ENCODE data around the gene NRAP.

The NRAP gene

DNA sequence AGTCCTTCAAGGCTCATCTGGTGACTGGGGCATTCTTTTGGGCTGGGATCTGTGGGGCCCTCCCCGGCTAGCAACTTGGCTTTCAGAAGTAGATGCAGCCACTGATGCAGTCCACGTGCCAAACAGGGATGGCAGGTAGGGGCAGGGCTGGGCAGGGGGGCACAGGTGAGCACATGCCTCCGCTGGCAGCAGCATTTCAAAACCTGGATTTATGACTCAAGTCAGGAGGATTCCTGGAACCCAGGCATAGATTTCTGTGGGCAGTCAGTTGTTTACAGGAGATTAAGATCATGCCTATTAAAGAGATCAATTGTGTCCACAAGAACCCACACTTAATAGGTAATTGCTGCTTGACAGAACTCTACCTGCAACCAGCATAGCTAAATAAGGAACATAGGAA lies 111.8 kb downstream of the NRAP start:
- H3K27ac ChIP-seq = peak overlapping the region; percentile 79
- TF ChIP-seq CTCF (conservative IDR thresholded peaks at IDR 0.05) = no peak

- H3K27ac ChIP-seq = peak overlapping the region; percentile 79
- TF ChIP-seq CTCF (conservative IDR thresholded peaks at IDR 0.05) = no peak
Measured at GRCh38 chr10:113550365-113550764, 113.5 kb downstream of the NRAP start.

DNA sequence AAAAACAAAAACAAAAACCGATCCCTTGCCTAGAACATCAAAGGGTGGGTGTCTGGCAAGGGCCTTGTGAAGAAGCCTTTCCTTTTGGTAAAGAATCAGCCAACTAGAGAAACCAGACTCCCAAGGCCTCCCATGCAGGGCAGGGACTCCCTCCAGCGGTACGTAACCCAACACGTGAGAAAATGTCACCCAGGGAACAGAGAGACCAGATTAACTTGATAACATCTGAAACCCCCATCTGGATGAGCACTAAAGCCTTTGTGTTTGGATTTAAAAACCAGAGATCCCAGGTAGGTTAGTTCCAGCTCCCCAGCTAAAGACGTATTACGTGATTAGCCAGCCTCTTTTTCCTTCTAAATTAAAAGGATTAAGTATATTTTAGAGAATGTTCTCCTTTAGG lies 114.0 kb downstream of the NRAP start:
- TF ChIP-seq CTCF (conservative IDR thresholded peaks at IDR 0.05) = no peak
- H3K27ac ChIP-seq = peak overlapping the region; percentile 79

DNA sequence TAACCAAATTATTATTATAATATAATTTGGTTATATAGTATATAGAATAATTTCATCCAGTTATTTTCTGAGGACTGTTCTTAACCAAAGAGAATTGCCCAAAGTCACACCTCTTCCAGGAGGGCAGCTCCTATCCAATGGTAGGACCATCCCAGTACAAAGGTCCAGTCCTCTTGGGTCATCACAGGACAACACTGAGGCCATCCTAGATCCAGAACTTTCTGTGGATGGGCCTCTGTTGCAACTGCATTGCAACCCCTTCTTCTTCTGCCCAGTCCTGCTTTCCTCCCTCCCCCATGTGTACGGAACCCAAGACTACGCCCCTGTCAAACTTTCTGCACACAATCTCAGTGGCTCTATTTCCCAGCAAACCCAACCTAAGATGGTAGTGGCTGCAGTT lies 116.4 kb downstream of the NRAP start:
- no peak overlapping the region for H3K27ac ChIP-seq
- TF ChIP-seq CTCF (conservative IDR thresholded peaks at IDR 0.05) = no peak

GRCh38 chr10:113544392-113544791 lies 119.4 kb downstream of the NRAP start:
- H3K27ac ChIP-seq = no peak overlapping the region
- TF ChIP-seq CTCF (conservative IDR thresholded peaks at IDR 0.05) = no peak

- TF ChIP-seq CTCF (conservative IDR thresholded peaks at IDR 0.05) = no peak
- no peak overlapping the region for H3K27ac ChIP-seq
Measured at GRCh38 chr10:113543107-113543955, 120.5 kb downstream of the NRAP start.

DNA sequence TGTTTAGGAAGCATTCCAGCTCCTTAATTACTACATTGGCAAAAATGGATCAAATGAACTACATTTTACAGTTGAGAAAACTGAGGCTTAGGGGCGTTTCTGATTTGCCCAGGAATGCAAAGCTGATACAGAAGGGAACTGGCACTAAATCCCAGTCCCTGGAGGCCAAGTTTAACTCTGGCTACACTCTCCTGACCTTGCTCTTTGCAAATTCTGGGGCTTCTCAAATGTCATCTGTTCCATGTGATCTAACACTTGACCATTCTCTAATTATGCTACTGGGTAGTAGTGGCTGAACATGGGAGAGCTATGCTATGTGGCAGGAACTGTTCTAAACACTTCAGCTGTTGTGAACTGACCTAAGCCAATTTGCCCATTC lies 122.3 kb downstream of the NRAP start:
- TF ChIP-seq CTCF (conservative IDR thresholded peaks at IDR 0.05) = no peak
- peak overlapping the region; percentile 62 for H3K27ac ChIP-seq
